Ectodermal cell (in vitro differentiated cells): ENCODE measurements around the gene SLC2A6.

Source experiments
- H3K27ac ChIP-seq: 2 replicates; pipeline ENCODE4 v1.7.0; 2013; ENCODE audit warnings: mild to moderate bottlenecking, low read depth, low read length; ENCODE audit not compliant: insufficient read depth, poor library complexity, severe bottlenecking
- H3K27me3 ChIP-seq: 2 replicates; pipeline ENCODE4 v1.7.0; 2013; ENCODE audit warnings: mild to moderate bottlenecking, low read length; ENCODE audit not compliant: insufficient read depth, control insufficient read depth, poor library complexity, severe bottlenecking
- H3K36me3 ChIP-seq: one replicate; pipeline ENCODE4 v1.7.0; 2013; ENCODE audit warnings: low read length; ENCODE audit not compliant: control insufficient read depth, insufficient read depth
- H3K4me1 ChIP-seq: one replicate; pipeline ENCODE4 v1.7.0; 2013; ENCODE audit warnings: low read length; ENCODE audit not compliant: control insufficient read depth, insufficient read depth
- H3K4me3 ChIP-seq: 2 replicates; pipeline ENCODE4 v1.7.0; 2013; ENCODE audit warnings: low read depth, low read length, control low read depth; ENCODE audit not compliant: insufficient read depth
- H3K9me3 ChIP-seq: 2 replicates; pipeline ENCODE4 v1.7.0; 2013; ENCODE audit warnings: mild to moderate bottlenecking, low read length, moderate library complexity; ENCODE audit not compliant: control insufficient read depth
- WGBS, 2 experiments: methylation state at CpG; one replicate each; pipeline ENCODE4 v1.1.7; 2013; ENCODE audit warnings: missing lambda C conversion rate in 2 of 2; 5-methylcytosine and 5-hydroxymethylcytosine counted together

Gene SLC2A6

GRCh38 chr9:133495327-133496293, 16.7 kb upstream of the SLC2A6 start:
- WGBS, 2 experiments, result 90 to 91% methylated on average over 24 of the region's 24 CpGs
- Histone ChIP-seq H3K4me3 (no peak overlapping the region), H3K9me3 (no peaks in the 10 kb centered on the region), H3K27me3 (no peaks in the 10 kb centered on the region), H3K36me3 (no peaks in the 10 kb centered on the region), H3K4me1 (peaks cover 11% of the 10 kb centered on the region), H3K27ac (no peak overlapping the region)

GRCh38 chr9:133494636-133495326, 15.9 kb upstream of the SLC2A6 start:
- 90 to 93% methylated on average over 24 of the region's 24 CpGs for WGBS, 2 experiments
- Histone ChIP-seq H3K4me1 (peaks cover 11% of the 10 kb centered on the region), H3K4me3 (no peak overlapping the region), H3K36me3 (no peaks in the 10 kb centered on the region), H3K9me3 (no peaks in the 10 kb centered on the region), H3K27me3 (no peaks in the 10 kb centered on the region), H3K27ac (no peak overlapping the region)

GRCh38 chr9:133493845-133494540, 15.1 kb upstream of the SLC2A6 start:
- H3K9me3 ChIP-seq, result no peaks in the 10 kb centered on the region
- peaks cover 4% of the 10 kb centered on the region for H3K4me1 ChIP-seq
- no peak overlapping the region for H3K4me3 ChIP-seq
- H3K36me3 ChIP-seq, result no peaks in the 10 kb centered on the region
- no peaks in the 10 kb centered on the region for H3K27me3 ChIP-seq
- no peak overlapping the region for H3K27ac ChIP-seq
- WGBS, 2 experiments, result 93% methylated on average over 23 of the region's 23 CpGs

- H3K9me3 ChIP-seq, result no peaks in the 10 kb centered on the region
- H3K27me3 ChIP-seq, result no peaks in the 10 kb centered on the region
- no peak overlapping the region for H3K27ac ChIP-seq
- no peaks in the 10 kb centered on the region for H3K4me1 ChIP-seq
- no peaks in the 10 kb centered on the region for H3K36me3 ChIP-seq
- no peak overlapping the region for H3K4me3 ChIP-seq
- 87 to 90% methylated on average over 11 of the region's 11 CpGs for WGBS, 2 experiments
Measured at GRCh38 chr9:133493428-133493827, 14.5 kb upstream of the SLC2A6 start.

GRCh38 chr9:133492061-133493021, 13.4 kb upstream of the SLC2A6 start:
- no peaks in the 10 kb centered on the region for H3K27me3 ChIP-seq
- H3K4me3 ChIP-seq, result no peak overlapping the region
- no peak overlapping the region for H3K27ac ChIP-seq
- WGBS, 2 experiments, result 92% methylated on average over 33 of the region's 33 CpGs
- no peaks in the 10 kb centered on the region for H3K36me3 ChIP-seq
- H3K4me1 ChIP-seq, result no peaks in the 10 kb centered on the region
- no peaks in the 10 kb centered on the region for H3K9me3 ChIP-seq

- no peak overlapping the region for H3K4me3 ChIP-seq
- H3K27ac ChIP-seq, result no peak overlapping the region
- no peaks in the 10 kb centered on the region for H3K36me3 ChIP-seq
- H3K27me3 ChIP-seq, result no peaks in the 10 kb centered on the region
- no peaks in the 10 kb centered on the region for H3K4me1 ChIP-seq
- H3K9me3 ChIP-seq, result no peaks in the 10 kb centered on the region
- 95 to 96% methylated on average over 8 of the region's 8 CpGs for WGBS, 2 experiments
Measured at GRCh38 chr9:133491656-133491925, 12.7 kb upstream of the SLC2A6 start.

GRCh38 chr9:133490865-133491655, 12.2 kb upstream of the SLC2A6 start:
- Histone ChIP-seq H3K27ac (no peak overlapping the region), H3K4me3 (no peak overlapping the region), H3K9me3 (no peaks in the 10 kb centered on the region), H3K36me3 (no peaks in the 10 kb centered on the region), H3K4me1 (no peaks in the 10 kb centered on the region), H3K27me3 (no peaks in the 10 kb centered on the region)
- 88 to 90% methylated on average over 12 of the region's 12 CpGs for WGBS, 2 experiments

- Histone ChIP-seq H3K27ac (no peak overlapping the region), H3K9me3 (no peaks in the 10 kb centered on the region), H3K4me1 (no peaks in the 10 kb centered on the region), H3K36me3 (no peaks in the 10 kb centered on the region), H3K27me3 (no peaks in the 10 kb centered on the region), H3K4me3 (no peak overlapping the region)
- 73 to 76% methylated on average over 13 of the region's 13 CpGs for WGBS, 2 experiments
Measured at GRCh38 chr9:133490201-133490681, 11.3 kb upstream of the SLC2A6 start.
